Thyroid gland (tissue), 4 donors: ENCODE measurements around the gene FGD1. TPM values are rescaled to one million over a fixed set of nuclear protein-coding genes. Genes with fewer than 3 reads are reported as not detected.
A peak's percentile ranks its signal among the peaks of the same experiment; 100 is the strongest.

Experiments used
- DNase-seq, 2 donors: peaks; one replicate each; pipeline ENCODE4 v3.0.0-alpha.2; 2019
- H3K27ac ChIP-seq, 3 donors: fragments of 200-600 bp; sonication (generic); 1 replicate in 2 of 3; 2 replicates in 1 of 3; pipeline ENCODE4 v1.5.1; 2016 to 2019; ENCODE audit warnings: mild to moderate bottlenecking in 1 of 3, moderate library complexity in 1 of 3
- H3K27me3 ChIP-seq: fragments of 200-600 bp; sonication (generic); one replicate; pipeline ENCODE4 v1.5.1; 2019
- H3K36me3 ChIP-seq, 2 donors: fragments of 200-600 bp; sonication (generic); one replicate each; pipeline ENCODE4 v1.5.1; 2016 to 2019
- H3K4me1 ChIP-seq, 2 donors: fragments of 200-600 bp; sonication (generic); one replicate each; pipeline ENCODE4 v1.5.1; 2017 to 2019
- H3K4me3 ChIP-seq, 3 donors: fragments of 200-600 bp; sonication (generic); replicated peaks in 1 of 3; 1 replicate in 2 of 3; 2 replicates in 1 of 3; pipeline ENCODE4 v1.5.1; 2016; ENCODE audit warnings: mild to moderate bottlenecking in 1 of 3
- H3K9me3 ChIP-seq: fragments of 200-600 bp; sonication (generic); one replicate; pipeline ENCODE4 v1.5.1; 2017
- POLR2A ChIP-seq, 2 donors: fragments of 450-650 bp; IDR thresholded peaks; one replicate each; pipeline ENCODE4 v1.6.1; 2017; ENCODE audit warnings: antibody characterized with exemption in 2 of 2, mild to moderate bottlenecking in 2 of 2, moderate library complexity in 1 of 2
- WGBS, 2 donors: methylation state at CpG; one replicate each; pipeline ENCODE4 v1.1.5; 2017; 5-methylcytosine and 5-hydroxymethylcytosine counted together
- intact Hi-C: fragments of 100-400 bp; cut with DNase I; formaldehyde crosslinking; loops from one replicate; pipeline ENCODE4 v1.15.1; 2023
- total RNA-seq, 4 donors: library from RNA; depleted of rRNA; stranded (reverse); fragments of >200 nt; gene quantifications; one replicate each; pipeline ENCODE4 v1.2.3, GENCODE V29; 2016
- TF ChIP-seq, protein P1 (sequence below), 6 experiments: fragments of 200-600 bp in 3 of 6; fragments of 450-650 bp in 3 of 6; sonication (generic) in 3 of 6; IDR thresholded peaks; one replicate each; pipeline ENCODE4 v1.5.1; 2016 to 2019; ENCODE audit warnings: antibody characterized with exemption in 6 of 6, mild to moderate bottlenecking in 2 of 6, inconsistent platforms in 1 of 6, moderate library complexity in 1 of 6

The FGD1 gene
- total RNA-seq, 4 donors from 2014 or later, result 3.0 to 7.1 (median 4.2) TPM

DNA sequence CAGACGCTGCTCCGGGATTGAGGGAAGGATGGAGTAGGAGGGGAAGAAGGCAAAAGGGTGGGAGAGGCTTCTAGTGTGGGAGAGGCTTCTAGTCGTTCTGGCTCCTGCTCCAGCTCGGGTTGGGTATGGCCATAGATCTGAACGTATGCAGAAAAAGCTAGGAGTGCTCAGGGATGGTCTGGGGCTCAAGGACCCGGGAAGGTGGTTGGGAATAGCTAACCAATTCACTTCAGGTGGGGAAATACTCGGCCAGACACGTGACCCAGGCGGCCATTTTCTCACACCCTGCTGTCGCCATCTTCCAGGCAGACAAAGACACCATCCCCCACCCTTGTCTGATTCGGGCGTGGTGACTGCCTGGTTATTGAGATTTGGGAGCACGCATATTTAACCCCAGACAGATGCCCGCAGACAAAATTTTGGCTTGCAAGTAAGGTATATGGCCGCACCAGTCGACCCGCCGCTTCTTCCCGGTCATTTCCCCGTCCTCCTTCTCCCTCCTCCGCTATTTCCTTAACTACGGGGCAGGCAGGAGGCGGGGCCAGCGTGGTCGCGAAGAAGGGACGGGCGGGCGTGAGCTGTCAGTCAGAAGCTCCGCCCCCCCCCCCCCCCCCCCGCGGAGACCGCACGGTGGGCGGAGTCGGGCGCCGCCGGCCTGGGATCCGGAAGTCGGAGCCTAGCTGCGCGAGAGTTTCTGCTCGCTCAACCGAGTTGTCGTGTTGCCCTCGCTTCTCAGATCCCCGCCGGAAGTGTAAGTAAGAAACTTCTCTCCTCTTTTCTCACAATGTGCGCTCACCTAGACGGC lies 33.7 kb upstream of the FGD1 start, which contains the start of gene GNL3L:
GNL3L (plus strand) TSS at position 668 of the 805 bp plus-strand sequence. CDS start 2,348 bp downstream, outside the sequence.
- Histone ChIP-seq H3K27me3 (no peaks in the 10 kb centered on the region), H3K36me3 (no peaks in the 10 kb centered on the region), H3K4me3 (peak within 1 kb of the TSS; percentile 35 to 81 (median 44)), H3K27ac (peak within 1 kb of the TSS; percentile 55 to 74 (median 60)), H3K9me3 (no peaks in the 10 kb centered on the region), H3K4me1 (peaks cover 4 to 7% of the 10 kb centered on the region in 2 donors)
- TF ChIP-seq, protein P1, sequence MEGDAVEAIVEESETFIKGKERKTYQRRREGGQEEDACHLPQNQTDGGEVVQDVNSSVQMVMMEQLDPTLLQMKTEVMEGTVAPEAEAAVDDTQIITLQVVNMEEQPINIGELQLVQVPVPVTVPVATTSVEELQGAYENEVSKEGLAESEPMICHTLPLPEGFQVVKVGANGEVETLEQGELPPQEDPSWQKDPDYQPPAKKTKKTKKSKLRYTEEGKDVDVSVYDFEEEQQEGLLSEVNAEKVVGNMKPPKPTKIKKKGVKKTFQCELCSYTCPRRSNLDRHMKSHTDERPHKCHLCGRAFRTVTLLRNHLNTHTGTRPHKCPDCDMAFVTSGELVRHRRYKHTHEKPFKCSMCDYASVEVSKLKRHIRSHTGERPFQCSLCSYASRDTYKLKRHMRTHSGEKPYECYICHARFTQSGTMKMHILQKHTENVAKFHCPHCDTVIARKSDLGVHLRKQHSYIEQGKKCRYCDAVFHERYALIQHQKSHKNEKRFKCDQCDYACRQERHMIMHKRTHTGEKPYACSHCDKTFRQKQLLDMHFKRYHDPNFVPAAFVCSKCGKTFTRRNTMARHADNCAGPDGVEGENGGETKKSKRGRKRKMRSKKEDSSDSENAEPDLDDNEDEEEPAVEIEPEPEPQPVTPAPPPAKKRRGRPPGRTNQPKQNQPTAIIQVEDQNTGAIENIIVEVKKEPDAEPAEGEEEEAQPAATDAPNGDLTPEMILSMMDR (IDR thresholded peaks at IDR 0.05), result no peak
- peak in 1 of 2 donors; percentile 69 for TF ChIP-seq POLR2A (IDR thresholded peaks at IDR 0.05)
- WGBS, 2 donors, result 2 to 4% methylated on average over 11 to 16 of the region's 51 CpGs
- DNase-seq, result peak; percentile 85 to 86
- intact Hi-C loops, result no loop called here

DNA sequence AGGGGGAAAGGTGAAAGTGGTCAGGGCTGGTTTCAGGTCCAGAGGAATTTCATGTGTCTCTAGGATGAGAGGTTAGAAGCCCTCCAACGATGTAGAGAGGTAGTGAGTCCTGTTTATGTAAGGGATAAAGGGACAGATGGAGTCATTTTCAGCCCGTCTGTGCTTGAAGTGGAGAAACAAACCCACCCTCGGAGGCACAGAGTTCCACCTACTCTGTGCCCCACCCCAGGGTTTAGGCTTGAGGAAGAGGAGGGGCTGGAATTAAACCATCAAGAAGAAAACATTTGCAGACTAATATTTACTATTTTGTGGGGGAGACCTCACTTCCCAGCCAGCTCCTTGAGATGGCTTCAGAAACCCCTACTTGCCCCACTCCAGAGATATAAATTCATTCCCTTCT lies 33.1 kb upstream of the FGD1 start:
- Histone ChIP-seq H3K4me1 (peaks cover 4% of the 10 kb centered on the region in 2 donors), H3K36me3 (no peaks in the 10 kb centered on the region), H3K27me3 (no peaks in the 10 kb centered on the region), H3K4me3 (no peak overlapping the region), H3K27ac (peak overlapping the region in 1 of 3 donors; percentile 74), H3K9me3 (no peaks in the 10 kb centered on the region)
- 17 to 36% methylated on average over 3 of the region's 3 CpGs for WGBS, 2 donors
- intact Hi-C loops, result no loop called here
- DNase-seq, result no peak
- TF ChIP-seq POLR2A (IDR thresholded peaks at IDR 0.05), result no peak
- TF ChIP-seq, protein P1 (IDR thresholded peaks at IDR 0.05), result no peak

DNA sequence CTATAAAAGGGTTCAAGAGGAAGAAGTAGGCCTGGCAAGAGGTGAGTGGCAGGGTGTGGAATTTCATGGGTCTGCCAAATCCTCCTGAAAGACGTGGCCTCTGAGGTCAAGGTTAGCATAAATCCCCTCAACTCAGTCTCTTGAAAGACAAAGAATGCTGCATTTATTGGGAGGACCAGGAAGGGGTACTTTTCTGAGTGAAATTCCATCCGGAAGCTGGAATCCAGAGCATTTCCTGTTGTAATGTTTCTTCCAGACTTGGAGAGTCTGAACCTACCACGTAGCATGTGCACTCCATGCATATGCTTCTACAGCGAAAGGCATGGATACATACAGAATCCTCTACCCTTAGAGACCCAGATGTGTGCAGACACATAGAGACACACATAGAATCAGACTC lies 13.4 kb upstream of the FGD1 start:
- Histone ChIP-seq H3K9me3 (no peaks in the 10 kb centered on the region), H3K27me3 (no peaks in the 10 kb centered on the region), H3K27ac (no peak overlapping the region), H3K4me1 (no peaks in the 10 kb centered on the region), H3K4me3 (no peak overlapping the region), H3K36me3 (no peaks in the 10 kb centered on the region)
- intact Hi-C loops, result no loop called here
- DNase-seq, result no peak
- 60 to 76% methylated on average over 4 of the region's 4 CpGs for WGBS, 2 donors
- TF ChIP-seq, protein P1 (IDR thresholded peaks at IDR 0.05), result no peak
- no peak for TF ChIP-seq POLR2A (IDR thresholded peaks at IDR 0.05)

DNA sequence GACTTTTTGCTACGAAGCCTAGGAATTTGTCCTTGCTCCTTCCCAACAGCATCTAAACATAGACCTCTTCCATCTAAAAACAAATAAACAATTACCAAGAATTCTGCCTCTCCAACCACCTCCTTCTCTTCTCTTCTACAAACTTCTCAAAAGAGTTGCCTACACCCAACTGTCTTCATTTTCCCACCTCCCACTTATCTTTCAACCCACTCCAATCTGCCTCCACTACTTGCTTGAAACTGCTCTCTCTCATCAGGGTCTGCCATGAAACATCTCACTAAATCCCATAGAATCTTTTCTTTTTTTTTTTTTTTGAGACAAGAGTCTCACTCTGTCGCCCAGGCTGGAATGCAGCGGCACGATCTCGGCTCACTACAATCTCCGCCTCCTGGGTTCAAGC lies 902 bp upstream of the FGD1 start:
- Histone ChIP-seq H3K9me3 (no peaks in the 10 kb centered on the region), H3K36me3 (no peaks in the 10 kb centered on the region), H3K4me1 (no peaks in the 10 kb centered on the region), H3K27ac (no peak overlapping the region), H3K4me3 (no peak overlapping the region), H3K27me3 (no peaks in the 10 kb centered on the region)
- intact Hi-C loops, result no loop called here
- no peak for DNase-seq
- WGBS, 2 donors, result 62 to 78% methylated on average over 6 of the region's 6 CpGs
- TF ChIP-seq, protein P1 (IDR thresholded peaks at IDR 0.05), result no peak
- no peak for TF ChIP-seq POLR2A (IDR thresholded peaks at IDR 0.05)

DNA sequence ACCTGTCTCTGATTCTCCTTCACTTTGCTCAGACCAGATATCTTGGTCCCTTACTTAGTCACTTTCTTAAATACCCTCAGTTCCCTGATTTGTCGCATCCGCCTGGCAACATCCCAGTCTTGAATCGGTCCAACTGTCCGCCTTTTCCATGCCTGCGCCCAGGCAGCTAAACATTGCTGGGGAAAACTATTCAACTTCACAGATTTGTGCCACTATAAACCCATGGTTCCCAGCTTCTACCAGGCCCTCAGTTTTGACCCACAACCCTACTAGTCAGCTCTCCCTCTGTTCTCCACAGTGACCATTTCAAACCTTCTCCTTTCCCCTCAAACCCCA lies 451 bp upstream of the FGD1 start:
- WGBS, 2 donors, result 52 to 57% methylated on average over 5 of the region's 5 CpGs
- no peaks in the 10 kb centered on the region for H3K36me3 ChIP-seq
- H3K9me3 ChIP-seq, result no peaks in the 10 kb centered on the region
- H3K27ac ChIP-seq, result peak overlapping the region in 1 of 3 donors; percentile 58
- DNase-seq, result no peak
- no peaks in the 10 kb centered on the region for H3K4me1 ChIP-seq
- no peaks in the 10 kb centered on the region for H3K27me3 ChIP-seq
- H3K4me3 ChIP-seq, result peak overlapping the region in 1 of 3 donors; percentile 42
- TF ChIP-seq, protein P1 (IDR thresholded peaks at IDR 0.05), result no peak
- no peak for TF ChIP-seq POLR2A (IDR thresholded peaks at IDR 0.05)
- intact Hi-C loops, result no loop called here
